Stimulated activated CD4-positive, alpha-beta T cell treated with anti-CD3 and anti-CD28 coated beads, Interleukin-2, amount 100 ng/mL, for 4 hours (primary cell): Measurements from ENCODE around the gene DYNLT2B.
"Not testable (repeated sequence)": the region's sequence is repeated elsewhere in the genome, so short reads cannot be mapped to it uniquely, and the experiment has no call there.

Experiments used
- DNase-seq: peaks from one replicate; pipeline ENCODE4 v3.0.0-alpha.2; 2020; ENCODE audit warnings: low read depth

The DYNLT2B gene

GRCh38 chr3:196326936-196327335 is 8.9 kb upstream of the DYNLT2B start:
- no peak for DNase-seq

GRCh38 chr3:196323691-196324090 is 5.7 kb upstream of the DYNLT2B start:
- DNase-seq, result no peak

GRCh38 chr3:196323016-196323415 is 5.0 kb upstream of the DYNLT2B start:
- no peak for DNase-seq

- DNase-seq, result no peak
These were observed 3.1 kb upstream of the DYNLT2B start for GRCh38 chr3:196321162-196321561.

- DNase-seq, result no peak
These were observed 2.1 kb upstream of the DYNLT2B start for GRCh38 chr3:196320137-196320536.

GRCh38 chr3:196316799-196317686 is 997 bp downstream of the DYNLT2B start:
- not testable (repeated sequence) for DNase-seq

- DNase-seq, result no peak
These were observed 2.2 kb downstream of the DYNLT2B start for GRCh38 chr3:196315821-196316220.

GRCh38 chr3:196314597-196314996 is 3.4 kb downstream of the DYNLT2B start:
- no peak for DNase-seq

- not testable (repeated sequence) for DNase-seq
These were observed 4.0 kb downstream of the DYNLT2B start for GRCh38 chr3:196314086-196314485.

- not testable (repeated sequence) for DNase-seq
These were observed 15.1 kb downstream of the DYNLT2B start for GRCh38 chr3:196302960-196303359.

GRCh38 chr3:196302551-196302950 is 15.5 kb downstream of the DYNLT2B start:
- not testable (repeated sequence) for DNase-seq

GRCh38 chr3:196298521-196298920 is 19.5 kb downstream of the DYNLT2B start:
- no peak for DNase-seq

GRCh38 chr3:196292286-196292923 is 25.6 kb downstream of the DYNLT2B start:
- no peak for DNase-seq

- no peak for DNase-seq
These were observed 29.9 kb downstream of the DYNLT2B start for GRCh38 chr3:196288141-196288460.

GRCh38 chr3:196287440-196288140 is 30.4 kb downstream of the DYNLT2B start, which contains the start of gene PCYT1A:
Gene PCYT1A, minus strand, starts transcription at chr3:196287726. Its CDS starts 17,195 bp downstream, at chr3:196270531.
- DNase-seq, result peak; percentile 54

- DNase-seq, result peak; percentile 3
These were observed 31.0 kb downstream of the DYNLT2B start for GRCh38 chr3:196287090-196287439.

- DNase-seq, result no peak
These were observed 33.6 kb downstream of the DYNLT2B start for GRCh38 chr3:196284396-196284795.

GRCh38 chr3:196281962-196282361 is 36.1 kb downstream of the DYNLT2B start:
- no peak for DNase-seq

GRCh38 chr3:196280689-196281440 is 37.2 kb downstream of the DYNLT2B start:
- no peak for DNase-seq

- no peak for DNase-seq
These were observed 42.9 kb downstream of the DYNLT2B start for GRCh38 chr3:196275126-196275525.

GRCh38 chr3:196274585-196274984 is 43.5 kb downstream of the DYNLT2B start:
- peak; percentile 68 for DNase-seq

GRCh38 chr3:196273655-196274054 is 44.4 kb downstream of the DYNLT2B start:
- DNase-seq, result no peak
